KBM-7 (cell line): ENCODE results near the gene TNN.

Experiments
- DNase-seq: peaks from one replicate; pipeline ENCODE4 v3.0.0-alpha.2; 2015
- in situ Hi-C: fragments of 300-500 bp; cut with MboI; formaldehyde crosslinking; loops from 2 replicates; pipeline ENCODE4 v1.14.3; 2020; ENCODE audit warnings: low sequenced_read_pairs, low pct_unique_long_range_greater_than_20kb, mixed read lengths

TNN gene

GRCh38 chr1:175162955-175163354, 95.3 kb downstream of the TNN start:
- DNase-seq = no peak
- in situ Hi-C loops = no loop called here

- in situ Hi-C loops = no loop called here
- no peak for DNase-seq
These were observed 96.1 kb downstream of the TNN start for GRCh38 chr1:175163702-175164101.

GRCh38 chr1:175164751-175165150, 97.1 kb downstream of the TNN start:
- in situ Hi-C loops = no loop called here
- DNase-seq = no peak

GRCh38 chr1:175166746-175167145, 99.1 kb downstream of the TNN start:
- no peak for DNase-seq
- in situ Hi-C loops = no loop called here

GRCh38 chr1:175167861-175168260, 100.2 kb downstream of the TNN start:
- in situ Hi-C loops = no loop called here
- no peak for DNase-seq

GRCh38 chr1:175168782-175169181, 101.1 kb downstream of the TNN start:
- in situ Hi-C loops = no loop called here
- no peak for DNase-seq

GRCh38 chr1:175169286-175170018, 101.8 kb downstream of the TNN start:
- DNase-seq = no peak
- in situ Hi-C loops = no loop called here

- in situ Hi-C loops = no loop called here
These were observed 103.6 kb downstream of the TNN start for GRCh38 chr1:175171036-175171913.

GRCh38 chr1:175172503-175172902, 104.9 kb downstream of the TNN start:
- no peak for DNase-seq
- in situ Hi-C loops = no loop called here

More at GRCh38 chr1:175171036-175171913, 103.6 kb downstream of the TNN start:
- no peak for DNase-seq

- in situ Hi-C loops = no loop called here
- no peak for DNase-seq
These were observed 105.9 kb downstream of the TNN start for GRCh38 chr1:175173531-175173930.

GRCh38 chr1:175174309-175175102, 106.9 kb downstream of the TNN start:
- in situ Hi-C loops = no loop called here
- no peak for DNase-seq

GRCh38 chr1:175176246-175176645, 108.6 kb downstream of the TNN start:
- DNase-seq = no peak
- in situ Hi-C loops = no loop called here

- no peak for DNase-seq
- in situ Hi-C loops = no loop called here
These were observed 110.4 kb downstream of the TNN start for GRCh38 chr1:175178056-175178455.

- no peak for DNase-seq
- in situ Hi-C loops = no loop called here
These were observed 110.8 kb downstream of the TNN start for GRCh38 chr1:175178456-175178855.

GRCh38 chr1:175179837-175180590, 112.4 kb downstream of the TNN start:
- in situ Hi-C loops = no loop called here
- no peak for DNase-seq

- DNase-seq = no peak
- in situ Hi-C loops = no loop called here
These were observed 114.6 kb downstream of the TNN start for GRCh38 chr1:175182201-175182746.

GRCh38 chr1:175183586-175183985, 116.0 kb downstream of the TNN start:
- in situ Hi-C loops = no loop called here
- DNase-seq = no peak

- in situ Hi-C loops = no loop called here
- DNase-seq = no peak
These were observed 118.3 kb downstream of the TNN start for GRCh38 chr1:175185903-175186302.
